Sigmoid colon (tissue), 7 donors: ENCODE measurements around the gene NRL. TPM values are rescaled to one million over a fixed set of nuclear protein-coding genes. Genes with fewer than 3 reads are reported as not detected.
"Not testable (repeated sequence)": the region's sequence is repeated elsewhere in the genome, so short reads cannot be mapped to it uniquely, and the experiment has no call there.

ENCODE experiments used
- DNase-seq: peaks from one replicate; pipeline ENCODE4 v3.0.0-alpha.2; 2019
- H3K27ac ChIP-seq, 4 donors: fragments of 200-600 bp; sonication (generic); one replicate each; pipeline ENCODE4 v1.5.1; 2016 to 2019; ENCODE audit warnings: mild to moderate bottlenecking in 1 of 4
- H3K27me3 ChIP-seq, 3 donors: fragments of 200-600 bp; sonication (generic); one replicate each; pipeline ENCODE4 v1.5.1; 2019; ENCODE audit warnings: mild to moderate bottlenecking in 1 of 3
- H3K36me3 ChIP-seq, 4 donors: fragments of 200-600 bp; sonication (generic); one replicate each; pipeline ENCODE4 v1.5.1; 2016 to 2019
- H3K4me1 ChIP-seq, 4 donors: fragments of 200-600 bp; sonication (generic); one replicate each; pipeline ENCODE4 v1.5.1; 2017 to 2019
- H3K4me3 ChIP-seq, 4 donors: fragments of 200-600 bp; sonication (generic); one replicate each; pipeline ENCODE4 v1.5.1; 2017 to 2019; ENCODE audit warnings: mild to moderate bottlenecking in 2 of 4, moderate library complexity in 1 of 4
- H3K9me3 ChIP-seq, 4 donors: fragments of 200-600 bp in 3 of 4; sonication (generic) in 3 of 4; one replicate each; pipeline versions ENCODE4 v1.5.1 to v1.6.1; 2013 to 2019
- CTCF ChIP-seq, 4 experiments: fragments of 450-650 bp in 3 of 4; fragments of 200-600 bp in 1 of 4; IDR thresholded peaks; one replicate each; pipeline ENCODE4 v1.5.1; 2016 to 2019; ENCODE audit warnings: antibody characterized with exemption in 4 of 4, mild to moderate bottlenecking in 3 of 4, moderate library complexity in 2 of 4
- EP300 ChIP-seq, 4 donors: sonication (generic); formaldehyde crosslinking; IDR thresholded peaks; one replicate each; pipeline ENCODE4 v1.6.1; 2017; ENCODE audit warnings: antibody characterized with exemption in 4 of 4
- POLR2A ChIP-seq, 2 donors: fragments of 450-650 bp; IDR thresholded peaks; one replicate each; pipeline ENCODE4 v1.6.1; 2016; ENCODE audit warnings: antibody characterized with exemption in 2 of 2, mild to moderate bottlenecking in 2 of 2, moderate library complexity in 2 of 2
- POLR2AphosphoS5 ChIP-seq, 4 donors: sonication (generic); formaldehyde crosslinking; IDR thresholded peaks; one replicate each; pipeline ENCODE4 v1.6.1; 2017; ENCODE audit warnings: antibody characterized with exemption in 4 of 4
- WGBS, 2 donors: extraction: QIAGEN DNeasy Blood & Tissue Kit; methylation state at CpG; one replicate each; pipeline ENCODE4 v1.1.7; 2013; 5-methylcytosine and 5-hydroxymethylcytosine counted together
- intact Hi-C: fragments of 100-400 bp; cut with DNase I; formaldehyde crosslinking; loops from one replicate; pipeline ENCODE4 v1.15.1; 2023
- polyA plus RNA-seq, 3 donors: library from polyadenylated mRNA; stranded (reverse); fragments of 200-250 nt; gene quantifications; one replicate each; pipeline ENCODE4 v1.2.3, GENCODE V29; 2013
- total RNA-seq, 4 donors: library from RNA; depleted of rRNA; stranded (reverse); fragments of >200 nt; gene quantifications; one replicate each; pipeline ENCODE4 v1.1.0, GENCODE V29; 2016
- donor health status: healthy with polysubstance abuse.
- donor health status: Bipolar disorder and iron deficiency.
- donor health status: healthy.

The NRL gene
- total and polyA plus RNA-seq, 7 donors: 0.71 to 2.9 (median 1.8) TPM

GRCh38 chr14:24051176-24051788 is 63.5 kb downstream of the NRL start:
- peak overlapping the region; percentile 41 to 66 (median 55) for H3K4me3 ChIP-seq
- H3K27ac ChIP-seq: peak overlapping the region; percentile 43 to 72 (median 60)
- H3K27me3 ChIP-seq: no peaks in the 10 kb centered on the region
- TF ChIP-seq POLR2AphosphoS5 (IDR thresholded peaks at IDR 0.05) (no peak), EP300 (IDR thresholded peaks at IDR 0.05) (no peak), CTCF (IDR thresholded peaks at IDR 0.05) (no peak), POLR2A (IDR thresholded peaks at IDR 0.05) (no peak)
- 21 to 28% methylated on average over 20 of the region's 20 CpGs for WGBS, 2 donors
- no peaks in the 10 kb centered on the region for H3K9me3 ChIP-seq
- DNase-seq: peak; percentile 68
- intact Hi-C loops: no loop called here
- no peaks in the 10 kb centered on the region for H3K36me3 ChIP-seq
- H3K4me1 ChIP-seq: peaks cover 0 to 16% (median 13%) of the 10 kb centered on the region in 4 donors

- H3K27ac ChIP-seq, H3K27me3 ChIP-seq, H3K4me3 ChIP-seq, H3K36me3 ChIP-seq, intact Hi-C loops, H3K9me3 ChIP-seq, DNase-seq: not testable (repeated sequence)
- H3K4me1 ChIP-seq: peaks cover 0 to 16% (median 13%) of the 10 kb centered on the region in 4 donors
- 81 to 87% methylated on average over 8 of the region's 8 CpGs for WGBS, 2 donors
Observed at GRCh38 chr14:24050753-24051152, 64.0 kb downstream of the NRL start.

- intact Hi-C loops, H3K27ac ChIP-seq, H3K9me3 ChIP-seq, H3K4me3 ChIP-seq, H3K27me3 ChIP-seq, H3K36me3 ChIP-seq, DNase-seq: not testable (repeated sequence)
- WGBS, 2 donors: 63 to 75% methylated on average over 2 of the region's 2 CpGs
- peaks cover 0 to 16% (median 13%) of the 10 kb centered on the region in 4 donors for H3K4me1 ChIP-seq
Observed at GRCh38 chr14:24049002-24049401, 65.7 kb downstream of the NRL start.

GRCh38 chr14:24042746-24043145 is 72.0 kb downstream of the NRL start:
- no peaks in the 10 kb centered on the region for H3K4me1 ChIP-seq
- no peak overlapping the region for H3K27ac ChIP-seq
- no peaks in the 10 kb centered on the region for H3K9me3 ChIP-seq
- TF ChIP-seq POLR2A (IDR thresholded peaks at IDR 0.05) (no peak), CTCF (IDR thresholded peaks at IDR 0.05) (no peak), POLR2AphosphoS5 (IDR thresholded peaks at IDR 0.05) (no peak), EP300 (IDR thresholded peaks at IDR 0.05) (no peak)
- intact Hi-C loops: no loop called here
- H3K4me3 ChIP-seq: no peak overlapping the region
- 41 to 61% methylated on average over 5 of the region's 5 CpGs for WGBS, 2 donors
- no peaks in the 10 kb centered on the region for H3K27me3 ChIP-seq
- H3K36me3 ChIP-seq: no peaks in the 10 kb centered on the region
- no peak for DNase-seq

GRCh38 chr14:24040692-24041091 is 74.1 kb downstream of the NRL start:
- WGBS, 2 donors: 25 to 56% methylated on average over 2 of the region's 2 CpGs
- no peak for TF ChIP-seq POLR2AphosphoS5 (IDR thresholded peaks at IDR 0.05)
- H3K4me1 ChIP-seq: peaks cover 0 to 6% (median 0%) of the 10 kb centered on the region in 4 donors
- H3K9me3 ChIP-seq: no peaks in the 10 kb centered on the region
- no peak overlapping the region for H3K4me3 ChIP-seq
- no peak for DNase-seq
- intact Hi-C loops: no loop called here
- H3K27ac ChIP-seq: no peak overlapping the region
- H3K36me3 ChIP-seq: no peaks in the 10 kb centered on the region
- H3K27me3 ChIP-seq: no peaks in the 10 kb centered on the region

GRCh38 chr14:24038686-24039085 is 76.1 kb downstream of the NRL start:
- Histone ChIP-seq H3K9me3 (no peaks in the 10 kb centered on the region), H3K4me1 (peaks cover 0 to 6% (median 0%) of the 10 kb centered on the region in 4 donors), H3K27ac (no peak overlapping the region), H3K36me3 (no peaks in the 10 kb centered on the region), H3K27me3 (no peaks in the 10 kb centered on the region), H3K4me3 (no peak overlapping the region)
- no peak for DNase-seq
- TF ChIP-seq POLR2A (IDR thresholded peaks at IDR 0.05) (no peak), CTCF (IDR thresholded peaks at IDR 0.05) (no peak), POLR2AphosphoS5 (IDR thresholded peaks at IDR 0.05) (no peak), EP300 (IDR thresholded peaks at IDR 0.05) (no peak)
- intact Hi-C loops: loop anchor here (5.0 kb wide), 1 partner anchor 51 kb away; the partner anchor contains the start of gene DHRS4L2
- WGBS, 2 donors: 90 to 95% methylated on average over 2 of the region's 2 CpGs
